HL-60 (cell line): ENCODE results near the gene DNAJC1.

Experiments used
- GABPA ChIP-seq: IDR thresholded peaks from 2 replicates; pipeline ENCODE4 v1.6.1; 2012; ENCODE audit warnings: low read depth
- REST ChIP-seq: IDR thresholded peaks from 2 replicates; pipeline ENCODE4 v1.6.1; 2012; ENCODE audit warnings: low read depth; ENCODE audit not compliant: insufficient replicate concordance
- TF ChIP-seq, protein P1 (sequence below): IDR thresholded peaks from one replicate; pipeline ENCODE4 v1.5.1; 2011; ENCODE audit warnings: low read length, control low read depth, inconsistent platforms; ENCODE audit not compliant: insufficient read depth

DNA sequence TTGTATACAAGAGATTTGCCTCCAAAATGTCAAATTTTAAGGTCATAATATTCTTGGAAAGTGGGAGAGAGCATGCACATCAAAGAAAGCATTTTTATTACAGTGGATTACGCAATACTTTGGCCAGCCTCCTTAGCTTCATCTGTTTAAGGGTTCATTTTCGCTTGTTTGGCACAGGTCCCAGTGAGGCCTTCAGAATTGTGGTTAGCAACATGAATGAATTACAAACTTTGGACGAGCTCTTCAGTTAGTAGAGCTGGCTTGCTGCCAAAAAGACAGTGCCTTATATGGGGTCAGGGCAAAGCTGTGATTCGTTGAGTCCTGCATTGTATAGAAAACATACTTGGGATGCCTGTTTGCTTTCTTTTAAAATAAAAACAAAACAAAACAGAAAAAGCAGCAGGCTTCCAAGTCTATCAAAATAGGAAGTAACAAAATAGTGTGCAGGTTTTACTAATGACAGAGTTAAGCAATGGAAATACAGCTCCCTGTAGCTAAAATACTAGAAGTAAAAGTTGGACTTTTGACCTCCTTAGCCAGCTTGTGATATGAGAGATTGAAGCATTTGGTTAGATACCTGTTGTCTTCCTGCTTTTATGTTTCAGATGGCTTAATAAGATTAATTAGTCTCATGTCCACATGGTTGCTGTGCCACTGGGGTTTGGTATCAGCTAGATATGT, 278.7 kb downstream of the DNAJC1 start:
- TF ChIP-seq, protein P1, sequence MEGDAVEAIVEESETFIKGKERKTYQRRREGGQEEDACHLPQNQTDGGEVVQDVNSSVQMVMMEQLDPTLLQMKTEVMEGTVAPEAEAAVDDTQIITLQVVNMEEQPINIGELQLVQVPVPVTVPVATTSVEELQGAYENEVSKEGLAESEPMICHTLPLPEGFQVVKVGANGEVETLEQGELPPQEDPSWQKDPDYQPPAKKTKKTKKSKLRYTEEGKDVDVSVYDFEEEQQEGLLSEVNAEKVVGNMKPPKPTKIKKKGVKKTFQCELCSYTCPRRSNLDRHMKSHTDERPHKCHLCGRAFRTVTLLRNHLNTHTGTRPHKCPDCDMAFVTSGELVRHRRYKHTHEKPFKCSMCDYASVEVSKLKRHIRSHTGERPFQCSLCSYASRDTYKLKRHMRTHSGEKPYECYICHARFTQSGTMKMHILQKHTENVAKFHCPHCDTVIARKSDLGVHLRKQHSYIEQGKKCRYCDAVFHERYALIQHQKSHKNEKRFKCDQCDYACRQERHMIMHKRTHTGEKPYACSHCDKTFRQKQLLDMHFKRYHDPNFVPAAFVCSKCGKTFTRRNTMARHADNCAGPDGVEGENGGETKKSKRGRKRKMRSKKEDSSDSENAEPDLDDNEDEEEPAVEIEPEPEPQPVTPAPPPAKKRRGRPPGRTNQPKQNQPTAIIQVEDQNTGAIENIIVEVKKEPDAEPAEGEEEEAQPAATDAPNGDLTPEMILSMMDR = no peak
- TF ChIP-seq GABPA = no peak
- TF ChIP-seq REST = no peak
